HG02763 (cell line): ENCODE data around the gene KIF2A.
A peak's percentile ranks its signal among the peaks of the same experiment; 100 is the strongest.

ENCODE experiments used
- ATAC-seq: cut with Tn5 transposase; IDR thresholded peaks from one replicate; pipeline ENCODE4 v1.9.1; 2021; ENCODE audit warnings: mild to moderate bottlenecking, moderate library complexity; ENCODE audit not compliant: unreplicated experiment

KIF2A gene

GRCh38 chr5:62374090-62374489, 68.1 kb downstream of the KIF2A start:
- no peak for ATAC-seq

DNA sequence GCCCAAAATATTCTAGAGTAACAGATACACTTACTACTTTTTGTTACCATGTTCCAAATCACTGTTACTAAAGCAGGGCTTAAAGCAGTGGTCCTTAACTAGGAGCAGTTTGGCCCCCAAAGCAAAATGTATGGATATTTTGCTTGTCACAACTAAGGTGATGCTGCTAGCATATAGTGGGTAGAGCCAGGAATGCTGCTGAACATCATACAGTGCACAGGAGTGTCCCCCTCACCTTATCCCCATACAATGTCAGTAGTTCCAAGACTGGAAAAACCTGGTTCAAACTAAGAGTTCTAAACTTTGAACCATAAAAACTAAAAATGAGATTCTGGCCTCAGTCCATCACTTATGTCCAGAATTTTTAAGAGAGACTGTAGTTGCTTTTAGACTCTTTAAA, 69.6 kb downstream of the KIF2A start:
- ATAC-seq, result no peak

DNA sequence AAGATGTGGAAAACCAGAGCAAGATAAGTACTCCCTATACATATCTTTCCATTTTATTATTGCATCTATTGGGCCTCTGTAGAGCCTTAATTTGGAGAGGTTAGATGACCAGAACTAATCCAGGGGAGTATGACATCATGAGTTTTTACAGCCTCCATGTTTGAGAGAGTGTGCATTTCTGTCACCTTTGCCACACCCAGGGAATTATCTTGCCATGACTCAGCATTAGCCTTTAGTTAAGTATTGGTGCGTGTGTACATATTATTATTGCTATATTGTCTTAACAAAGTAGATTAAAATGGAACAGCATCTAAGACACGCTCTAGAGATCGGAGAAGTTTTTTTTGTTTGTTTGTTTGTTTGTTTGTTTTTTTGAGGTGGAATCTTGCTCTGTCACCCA, 70.1 kb downstream of the KIF2A start:
- ATAC-seq, result no peak

- ATAC-seq, result no peak
Measured at GRCh38 chr5:62385131-62385530, 79.1 kb downstream of the KIF2A start.

DNA sequence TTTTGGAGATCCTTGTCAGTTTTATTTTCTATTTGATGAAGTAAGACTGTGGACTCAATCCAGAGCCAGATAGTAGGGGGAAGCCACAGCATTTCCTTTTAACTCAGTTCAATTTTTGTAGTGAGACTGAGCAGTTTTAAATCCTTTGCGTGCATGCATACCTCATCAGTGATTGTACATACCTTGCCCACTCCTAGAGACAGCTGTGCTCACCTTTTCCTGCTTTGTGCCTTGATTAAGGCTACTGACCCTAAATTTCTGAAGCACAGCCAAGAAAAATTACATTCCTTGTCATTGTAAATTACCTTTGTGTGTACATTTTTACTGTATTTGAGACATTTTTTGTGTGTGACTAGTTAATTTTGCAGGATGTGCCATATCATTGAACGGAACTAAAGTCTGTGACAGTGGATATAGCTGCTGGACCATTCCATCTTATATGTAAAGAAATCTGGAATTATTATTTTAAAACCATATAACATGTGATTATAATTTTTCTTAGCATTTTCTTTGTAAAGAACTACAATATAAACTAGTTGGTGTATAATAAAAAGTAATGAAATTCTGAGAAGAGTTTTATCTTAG, 79.9 kb downstream of the KIF2A start:
- ATAC-seq, result no peak

DNA sequence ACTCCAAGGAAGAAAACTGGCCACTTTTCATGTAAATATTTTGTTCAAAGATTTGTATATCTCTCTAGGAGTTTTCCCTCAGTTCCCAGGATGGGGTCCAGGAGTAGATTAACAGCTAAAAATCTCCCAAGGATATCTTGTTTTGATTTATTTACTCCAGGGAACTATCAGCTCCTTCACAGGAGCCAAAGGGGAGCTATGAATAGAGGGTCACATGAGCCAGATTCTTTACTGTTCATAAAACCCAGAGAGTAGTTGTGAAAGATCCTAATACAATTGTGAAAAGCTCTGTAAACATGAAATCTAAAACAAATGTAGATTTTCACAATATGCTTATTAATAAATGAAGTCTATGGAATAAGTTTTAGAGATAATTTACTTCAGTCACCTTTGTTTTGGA, 80.8 kb downstream of the KIF2A start:
- no peak for ATAC-seq

DNA sequence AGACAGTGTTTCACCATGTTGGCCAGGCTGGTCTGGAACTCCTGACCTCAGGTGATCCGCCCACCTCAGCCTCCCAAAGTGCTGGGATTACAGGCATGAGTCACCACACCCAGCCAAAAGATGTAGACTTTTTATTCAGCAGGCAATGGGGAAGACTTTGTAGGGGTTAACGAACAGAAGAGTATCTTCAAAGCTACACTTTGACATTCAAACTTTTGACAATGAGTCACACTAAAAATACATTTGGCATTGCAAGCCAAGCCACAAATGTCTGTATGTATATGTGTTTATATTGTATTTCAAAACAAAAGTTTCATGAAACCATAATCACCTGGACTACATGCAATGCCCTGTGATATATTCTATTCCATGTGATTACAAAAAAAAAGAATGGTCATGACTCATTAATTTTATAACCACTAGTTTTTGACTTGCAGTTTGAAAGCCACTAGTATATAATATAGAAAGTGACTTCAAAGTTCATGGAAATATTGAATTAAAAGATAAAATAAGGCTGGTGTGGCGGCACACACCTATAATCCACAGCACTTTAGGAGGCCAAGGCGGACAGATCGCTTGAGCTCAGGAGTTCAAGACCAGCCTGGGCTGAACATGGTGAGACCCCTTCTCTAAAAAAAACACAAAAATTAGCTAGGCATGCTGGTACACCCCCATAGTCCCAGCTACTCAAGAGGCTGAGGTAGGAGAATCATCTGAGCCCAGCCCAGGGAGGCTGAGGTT, 89.4 kb downstream of the KIF2A start:
- no peak for ATAC-seq

DNA sequence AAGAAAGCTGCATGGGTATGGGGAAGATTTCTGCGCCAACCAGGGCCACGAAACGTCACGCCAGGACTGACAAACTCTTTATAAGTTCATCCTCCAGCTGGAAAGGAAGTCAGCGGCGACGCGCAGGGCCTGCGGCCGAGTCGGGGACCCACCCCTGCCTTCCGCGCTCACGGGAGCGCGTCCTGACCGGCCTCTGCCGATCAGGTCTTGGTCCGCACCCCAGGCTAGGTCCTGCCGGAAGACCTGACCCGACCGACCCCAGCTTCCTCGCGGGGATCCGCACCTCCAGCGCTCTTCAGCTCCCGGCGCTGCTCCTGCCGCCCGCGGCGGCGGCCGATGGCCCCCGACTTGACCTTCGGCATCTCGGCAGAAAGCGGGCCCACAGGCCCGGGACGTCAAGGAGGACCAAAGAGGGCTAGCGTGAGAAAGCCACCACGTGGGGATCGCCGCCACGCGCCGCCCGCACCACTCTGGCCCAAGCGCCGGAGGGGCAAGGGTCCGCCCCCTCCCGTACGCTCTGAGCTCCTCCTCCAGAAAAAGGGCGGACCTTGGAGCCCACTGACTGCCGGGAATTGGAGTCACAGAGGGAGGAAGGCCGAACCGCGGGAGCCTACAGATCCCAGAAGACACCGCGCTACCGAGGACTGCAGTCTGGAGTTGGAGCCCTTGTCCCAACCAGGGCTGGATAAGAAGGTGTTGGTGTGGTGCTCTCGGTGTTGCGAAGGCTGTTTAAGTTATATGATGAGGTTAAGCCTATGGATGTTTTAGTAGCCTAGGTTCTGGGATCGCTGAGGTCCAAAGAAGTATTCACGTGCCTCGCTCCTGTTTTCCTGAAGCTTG, 97.6 kb downstream of the KIF2A start, which contains the start of gene DIMT1:
TSS of gene DIMT1 (minus strand) at position 495 of the 840 bp plus-strand sequence. CDS start at position 362, 133 bp downstream.
- ATAC-seq, result peak; percentile 96

DNA sequence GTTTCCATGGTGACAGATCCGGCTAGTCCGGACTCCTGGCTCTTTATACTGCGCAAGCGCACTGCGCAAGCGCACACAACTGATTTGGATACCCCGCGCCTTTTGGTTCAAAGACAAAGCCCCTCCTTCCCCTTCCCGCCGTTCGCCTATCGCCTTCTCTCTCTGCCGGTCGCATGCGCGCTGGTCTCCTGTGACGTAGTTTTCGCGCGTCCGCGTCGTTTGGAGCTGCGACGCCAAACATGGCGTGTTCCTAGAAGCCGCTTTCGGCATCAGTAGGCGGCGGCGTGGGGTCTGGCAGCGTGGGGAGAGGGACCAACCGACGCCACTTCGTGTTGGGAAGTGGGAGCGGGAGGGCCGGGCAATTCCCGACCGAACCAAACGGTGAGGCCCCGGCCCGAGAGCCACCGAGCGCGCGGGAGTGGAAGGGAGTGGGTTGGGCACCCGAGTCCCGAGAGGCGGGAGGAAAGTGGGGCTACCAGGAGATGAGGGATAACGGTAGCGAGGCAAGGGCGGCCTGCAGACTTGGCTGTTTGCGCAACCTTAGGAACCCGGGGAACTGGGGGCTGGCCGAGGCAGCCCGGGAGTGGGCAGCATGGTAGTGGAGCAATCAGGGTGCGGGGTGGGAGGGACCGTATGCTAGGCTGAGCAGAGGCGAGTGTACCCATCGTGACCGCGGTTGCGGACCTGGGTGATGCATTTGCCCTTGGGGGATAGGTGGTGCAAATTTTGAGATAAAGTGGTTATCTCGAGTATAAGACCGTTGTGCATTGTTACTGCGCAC, 106.7 kb downstream of the KIF2A start, which contains the start of gene IPO11:
TSS of gene IPO11 (plus strand) at position 215 of the 781 bp plus-strand sequence. CDS start 24,517 bp downstream, outside the sequence.
- ATAC-seq, result peak; percentile 97

DNA sequence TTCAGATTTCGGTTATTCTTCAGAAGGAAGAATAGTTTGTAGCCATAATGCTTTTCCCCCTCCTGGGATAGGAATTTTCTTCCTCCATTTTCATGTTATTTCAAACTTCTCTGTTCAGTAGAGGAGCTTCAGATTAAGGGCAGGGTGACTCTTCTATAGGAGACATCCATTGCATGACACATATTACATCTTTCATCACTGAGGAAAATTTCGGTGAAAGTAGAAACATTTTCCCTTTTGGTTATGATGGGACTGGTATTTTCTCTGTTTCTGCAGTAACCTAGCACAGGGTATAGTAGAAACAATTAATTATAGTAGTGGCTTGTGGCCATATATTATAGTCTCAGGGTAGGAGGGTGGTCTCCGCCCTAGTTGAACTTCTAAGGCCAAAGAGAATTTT, 107.7 kb downstream of the KIF2A start:
- no peak for ATAC-seq

DNA sequence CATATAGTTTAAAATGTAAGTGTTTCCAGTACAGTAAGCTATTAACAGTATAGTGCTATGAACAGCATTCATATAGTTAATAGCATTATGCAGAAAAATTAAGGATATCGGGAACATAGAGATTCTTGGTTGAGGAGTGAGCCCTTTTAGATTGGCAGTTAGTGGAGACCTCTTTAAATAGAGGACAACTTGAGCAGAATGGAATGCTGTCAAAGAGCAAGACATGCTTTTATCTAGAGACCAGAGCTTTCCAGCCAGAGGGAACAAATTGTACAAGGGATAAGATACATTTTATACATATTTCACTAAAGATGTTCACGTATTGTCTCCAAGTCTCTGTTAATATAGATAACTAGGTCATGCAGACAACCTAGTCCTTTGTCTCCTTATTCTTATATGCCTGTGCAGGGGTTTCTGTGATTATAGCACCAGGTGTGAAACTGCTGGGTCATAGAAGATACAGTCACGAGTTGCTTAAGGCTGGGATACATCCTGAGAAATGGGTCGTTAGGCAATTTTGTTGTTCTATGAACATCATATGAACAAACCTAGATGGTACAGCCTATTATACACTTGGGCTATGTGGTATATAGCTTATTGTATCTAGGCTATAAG, 112.6 kb downstream of the KIF2A start:
- no peak for ATAC-seq

DNA sequence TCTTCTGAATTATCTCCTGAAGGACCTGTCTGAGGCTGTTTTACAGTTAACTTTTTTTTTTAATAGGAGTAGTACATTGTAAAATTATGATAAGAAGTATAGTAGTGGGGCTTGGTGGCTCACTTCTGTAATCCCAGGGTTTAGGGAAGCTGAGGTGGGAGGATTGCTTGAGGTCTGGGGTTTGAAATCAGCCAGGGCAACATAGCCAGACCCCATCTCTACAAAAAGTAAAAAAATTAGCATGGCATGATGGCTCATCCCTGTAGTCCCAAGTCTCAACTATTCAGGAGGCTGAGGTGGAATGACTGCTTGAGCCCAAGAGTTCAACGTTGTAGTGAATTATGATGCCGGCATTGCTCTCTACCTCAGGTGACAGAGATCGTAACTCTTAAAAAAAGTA, 113.6 kb downstream of the KIF2A start:
- ATAC-seq, result no peak

DNA sequence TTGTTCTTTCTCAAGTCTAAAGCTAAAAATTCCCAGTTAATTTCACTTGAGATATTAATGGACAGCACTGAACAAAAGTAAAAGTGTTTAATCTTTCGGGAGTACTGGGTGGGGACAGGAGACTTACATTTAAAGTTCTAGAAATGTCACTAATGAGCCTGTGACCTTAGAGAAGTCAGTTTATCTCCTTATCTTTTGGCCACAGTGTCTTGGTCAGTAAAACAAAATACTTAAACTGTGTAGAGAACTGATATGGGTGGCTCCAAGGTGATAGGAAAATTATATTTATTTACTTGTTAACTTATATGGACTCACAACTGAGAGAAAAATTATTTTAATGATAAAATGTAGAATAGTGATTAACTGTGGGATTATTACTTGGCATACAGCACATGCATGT, 115.4 kb downstream of the KIF2A start:
- no peak for ATAC-seq

GRCh38 chr5:62424763-62425162, 118.8 kb downstream of the KIF2A start:
- no peak for ATAC-seq

DNA sequence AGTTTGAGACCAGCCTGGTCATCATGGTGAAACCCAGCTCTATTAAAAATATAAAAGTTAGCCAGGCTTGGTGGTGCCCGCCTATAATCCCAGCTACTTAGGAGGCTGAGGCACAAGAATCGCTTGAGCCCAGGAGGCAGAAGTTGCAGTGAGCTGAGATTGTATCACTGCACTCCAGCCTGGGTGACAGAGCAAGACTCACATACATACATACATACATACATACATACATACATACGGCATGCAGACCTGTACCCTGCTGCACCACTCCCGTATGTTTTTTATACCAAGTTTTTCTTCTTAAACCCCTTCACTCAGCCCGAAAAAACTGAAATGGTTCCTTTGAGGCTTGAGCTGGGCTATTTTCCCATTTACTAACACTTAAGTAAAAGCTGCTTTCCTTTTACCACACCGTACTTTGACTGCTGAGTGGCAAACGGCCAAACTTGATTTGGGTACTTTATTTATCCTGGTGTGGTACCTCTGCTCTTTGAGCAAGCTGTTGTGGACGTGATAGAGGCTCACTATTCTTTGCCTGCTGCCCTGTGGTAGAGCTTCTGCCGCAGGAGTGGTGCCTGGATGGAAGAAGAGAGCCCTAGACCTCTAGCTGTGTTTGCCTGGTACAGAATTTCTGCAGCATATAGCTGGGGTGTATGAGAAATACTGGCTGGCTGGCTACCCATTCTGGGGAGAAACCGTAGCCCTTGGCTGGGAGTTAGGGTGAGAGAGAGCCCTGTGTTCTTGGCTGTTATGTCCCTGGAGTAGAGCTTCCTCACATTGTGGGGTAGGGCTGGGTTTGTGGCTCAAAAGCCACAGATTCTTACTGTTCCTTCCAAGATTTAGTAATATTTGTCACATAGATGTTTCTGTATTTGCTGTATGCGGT, 126.0 kb downstream of the KIF2A start:
- ATAC-seq, result no peak

DNA sequence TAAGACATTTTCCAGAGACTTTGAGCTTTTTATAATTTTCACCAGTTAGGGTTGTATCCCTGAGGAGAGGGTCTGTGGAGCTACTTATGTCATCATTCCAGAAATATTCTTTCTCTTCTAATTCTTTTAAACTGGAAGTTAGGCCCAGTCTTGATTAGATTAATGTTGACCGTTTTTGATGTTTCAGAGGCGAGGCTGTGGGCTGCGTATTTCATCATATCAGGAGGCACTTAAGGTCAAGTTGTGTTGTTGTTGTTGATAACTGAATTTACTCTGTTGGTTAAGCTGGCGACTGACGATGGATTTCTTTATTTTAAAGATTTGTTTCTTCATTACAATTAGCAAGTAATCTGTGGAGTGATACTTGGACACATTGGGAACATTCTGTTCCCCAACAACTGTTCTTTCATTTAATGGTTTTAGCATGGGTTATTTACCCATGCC, 126.6 kb downstream of the KIF2A start:
- no peak for ATAC-seq
